ENCODE measurements around the gene CHRNA4.

Gene CHRNA4

DNA sequence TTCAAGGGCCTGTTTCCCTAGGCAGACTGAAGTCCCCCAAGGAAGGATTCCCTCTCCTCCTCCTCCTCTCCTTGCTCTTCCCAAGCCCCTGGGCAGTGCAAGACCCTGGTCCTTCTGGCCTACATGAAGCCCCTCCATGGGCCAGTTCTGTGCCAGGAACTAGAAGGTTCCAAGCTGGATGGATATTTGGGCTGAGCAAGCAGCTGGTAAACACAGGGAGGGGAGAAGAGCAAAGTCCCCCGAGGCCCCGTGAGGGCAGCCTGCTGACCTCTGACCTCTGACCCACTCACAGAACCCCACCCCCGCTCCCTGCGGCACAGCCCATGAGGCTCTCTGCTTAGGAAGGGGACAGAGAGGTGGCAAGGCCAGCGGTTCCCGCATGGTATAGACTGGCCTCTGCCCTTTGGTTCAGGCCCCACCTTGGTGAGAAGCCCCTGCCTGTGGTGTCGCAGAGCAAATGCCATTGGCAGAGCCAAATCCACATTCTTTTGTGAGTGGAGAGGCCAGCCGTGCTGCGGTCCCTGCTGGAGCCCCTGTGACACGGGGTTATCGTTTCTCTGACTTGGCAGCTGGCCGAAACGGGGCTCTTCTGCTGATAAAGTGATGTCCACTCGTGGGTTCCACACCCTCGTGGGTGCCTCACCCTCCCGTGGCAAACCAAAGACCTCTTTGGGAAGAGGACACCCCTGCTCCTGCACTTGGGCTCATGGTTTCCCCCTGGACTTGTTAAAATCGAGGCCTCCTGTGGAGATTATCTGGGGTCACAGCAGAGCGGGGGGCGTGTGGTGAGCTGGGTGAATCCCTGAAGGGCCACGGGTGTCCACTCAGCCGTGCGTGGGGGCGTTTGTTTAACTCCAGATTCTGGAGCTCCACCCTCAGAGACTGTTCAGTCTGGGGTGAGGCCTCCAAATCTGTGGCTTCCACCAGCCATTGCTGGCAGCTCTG is 2.1 kb upstream of the CHRNA4 start:
- DNase-seq (ENCODE audit: low read depth): no peak

DNA sequence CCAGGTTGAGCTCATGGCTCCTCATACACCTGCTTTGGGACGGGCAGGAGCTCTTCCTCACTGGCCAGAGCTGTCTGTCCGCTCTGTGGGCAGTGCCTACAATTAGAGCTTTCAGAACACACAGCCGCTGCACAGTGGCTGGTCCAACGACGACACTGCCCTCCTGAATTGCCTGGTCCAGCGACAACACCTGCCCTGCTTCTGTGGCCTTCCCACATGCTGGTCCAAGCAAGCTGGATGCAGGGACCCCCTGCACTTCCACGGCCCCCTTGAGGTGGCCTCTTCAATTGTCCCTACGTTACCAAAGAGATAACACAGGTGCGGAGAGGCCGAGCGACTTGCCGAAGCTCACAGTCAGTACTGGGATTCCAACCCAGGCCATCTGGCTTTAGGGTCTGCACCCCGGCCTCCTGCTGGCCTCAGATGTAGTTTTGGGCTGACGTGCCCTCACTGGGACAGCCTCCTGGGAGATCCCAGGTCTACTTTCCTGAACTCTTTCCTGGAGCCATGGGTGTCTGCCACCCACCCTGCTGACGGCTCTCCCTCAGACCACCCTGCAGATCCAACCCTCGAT is 1.4 kb upstream of the CHRNA4 start:
- DNase-seq (ENCODE audit: low read depth): no peak

DNA sequence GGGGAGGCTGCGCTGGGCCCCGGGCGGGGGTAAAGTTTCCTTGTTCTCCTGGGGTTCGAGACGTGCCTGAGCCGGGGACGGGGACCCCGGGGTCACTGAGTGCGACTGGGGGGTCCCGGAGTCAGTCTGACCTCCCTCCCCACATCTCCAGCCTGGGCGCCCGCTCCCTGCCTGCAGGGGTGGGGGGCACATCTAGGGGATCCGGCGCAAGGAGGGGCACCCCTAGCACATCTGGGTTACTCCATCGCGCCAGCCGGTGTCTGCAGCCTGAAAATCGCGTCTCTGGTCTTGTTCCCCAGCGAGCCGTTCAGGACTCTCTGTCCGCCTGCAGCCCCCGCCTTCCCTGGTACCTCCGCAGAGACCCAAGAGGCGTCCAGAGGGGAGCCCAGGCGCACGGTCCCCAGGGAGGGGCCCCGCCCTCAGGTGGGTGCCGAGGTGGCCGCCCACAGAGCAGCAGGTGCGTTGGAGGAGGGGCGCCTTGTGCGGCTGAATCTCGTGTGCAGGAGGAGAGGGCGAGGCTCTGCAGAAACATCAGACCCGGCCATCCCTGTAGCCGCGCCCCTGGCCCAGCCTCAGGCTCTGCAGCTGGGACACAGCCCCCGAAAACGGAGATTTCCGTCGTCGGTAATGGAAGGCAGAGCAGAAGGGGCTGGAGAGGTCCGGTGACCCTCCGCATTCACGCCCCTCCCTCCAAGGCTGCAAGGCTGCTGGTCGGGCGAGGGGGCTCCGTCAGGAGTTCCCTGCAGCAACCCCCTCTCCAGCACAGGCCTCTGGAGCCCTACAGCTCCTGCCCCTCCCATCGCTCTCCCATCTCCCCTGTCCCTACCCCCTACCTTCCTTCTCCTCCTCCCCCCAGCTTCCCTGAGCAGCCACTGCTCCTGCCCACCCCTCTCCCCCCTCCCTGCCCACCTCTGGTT is 628 bp upstream of the CHRNA4 start:
- no peak for DNase-seq (ENCODE audit: low read depth)

DNA sequence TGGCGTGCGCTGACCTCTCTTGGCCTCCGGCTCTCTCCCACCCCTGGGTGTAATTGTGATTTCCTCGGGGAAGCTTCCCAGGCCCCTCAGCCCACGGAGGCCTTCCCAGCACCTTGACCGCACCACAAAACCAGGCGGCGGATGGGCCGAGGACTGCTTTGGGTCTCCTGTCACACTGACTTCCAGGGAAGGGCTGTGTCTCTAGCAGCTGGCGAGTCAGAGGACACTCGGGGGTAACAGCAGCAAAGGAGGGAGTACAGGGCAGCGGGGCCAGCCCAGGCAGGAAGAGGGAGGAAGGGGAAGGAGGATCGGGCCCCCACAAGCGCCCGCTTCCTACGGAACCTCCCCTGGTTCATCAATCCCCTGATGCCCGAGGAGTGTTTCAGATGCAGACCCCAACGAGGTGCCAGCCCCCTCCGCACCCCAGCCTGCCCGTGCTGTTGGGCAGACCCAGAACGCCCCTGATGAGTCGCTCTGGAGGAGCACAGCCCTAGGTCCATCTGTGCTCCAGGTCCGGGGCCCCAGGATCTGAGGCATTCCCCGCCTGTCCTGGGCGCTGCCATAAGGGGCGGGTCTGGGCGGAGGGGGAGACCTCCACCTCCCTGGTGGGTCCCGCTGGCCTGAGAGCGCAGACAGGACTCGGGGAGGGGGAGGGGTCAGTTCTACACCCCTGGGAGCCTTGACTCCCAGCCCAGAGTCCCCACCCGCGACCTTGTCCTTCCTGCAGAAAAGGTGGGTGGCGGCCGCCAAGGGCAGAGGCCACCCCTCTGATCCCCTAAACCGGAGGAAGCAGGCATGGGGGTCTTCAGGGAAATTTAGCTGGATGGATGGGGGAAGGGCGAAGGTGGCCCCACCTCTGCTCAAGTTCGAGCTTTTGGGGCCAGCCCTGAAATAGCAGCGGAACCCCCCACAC is 956 bp downstream of the CHRNA4 start:
- no peak for DNase-seq (ENCODE audit: low read depth)

DNA sequence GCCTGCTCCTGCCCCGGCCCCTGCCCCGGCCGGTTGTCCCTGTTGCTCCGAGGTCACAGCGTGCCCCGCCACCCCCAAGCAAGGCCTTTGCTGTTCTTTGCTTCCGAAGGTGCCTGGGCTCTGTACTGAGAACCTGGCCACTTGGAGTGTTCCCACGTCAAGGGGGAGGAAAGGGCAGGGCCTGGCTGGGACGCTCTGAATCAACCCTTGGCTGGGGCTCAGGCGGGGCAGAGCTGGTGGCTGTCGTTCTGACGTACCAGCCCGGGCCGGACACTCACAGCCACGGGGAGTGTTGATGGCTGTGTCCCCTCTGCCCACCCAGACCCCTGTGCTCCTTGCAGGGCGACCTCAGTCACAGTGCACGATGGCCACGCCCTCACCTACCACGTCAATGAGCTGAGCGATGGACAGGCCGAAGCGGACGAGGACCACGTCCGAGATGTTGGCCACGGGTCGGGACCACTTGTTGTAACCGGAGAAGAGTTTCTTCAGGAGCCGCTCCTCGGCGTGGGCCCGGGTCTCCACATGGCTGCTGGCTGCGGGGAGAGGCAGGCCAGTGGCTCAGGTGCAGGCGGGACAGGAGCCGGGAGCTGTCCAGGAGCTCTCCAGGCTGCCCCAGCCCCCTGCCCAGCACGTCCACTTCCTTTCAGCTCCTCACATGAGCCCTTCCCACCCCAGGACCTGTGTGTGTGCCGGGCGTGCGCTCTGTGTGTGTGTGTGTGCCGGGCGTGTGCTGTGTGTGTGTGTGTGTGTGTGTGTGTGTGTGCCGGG is 1.8 kb downstream of the CHRNA4 start:
- no peak for DNase-seq (ENCODE audit: low read depth)

DNA sequence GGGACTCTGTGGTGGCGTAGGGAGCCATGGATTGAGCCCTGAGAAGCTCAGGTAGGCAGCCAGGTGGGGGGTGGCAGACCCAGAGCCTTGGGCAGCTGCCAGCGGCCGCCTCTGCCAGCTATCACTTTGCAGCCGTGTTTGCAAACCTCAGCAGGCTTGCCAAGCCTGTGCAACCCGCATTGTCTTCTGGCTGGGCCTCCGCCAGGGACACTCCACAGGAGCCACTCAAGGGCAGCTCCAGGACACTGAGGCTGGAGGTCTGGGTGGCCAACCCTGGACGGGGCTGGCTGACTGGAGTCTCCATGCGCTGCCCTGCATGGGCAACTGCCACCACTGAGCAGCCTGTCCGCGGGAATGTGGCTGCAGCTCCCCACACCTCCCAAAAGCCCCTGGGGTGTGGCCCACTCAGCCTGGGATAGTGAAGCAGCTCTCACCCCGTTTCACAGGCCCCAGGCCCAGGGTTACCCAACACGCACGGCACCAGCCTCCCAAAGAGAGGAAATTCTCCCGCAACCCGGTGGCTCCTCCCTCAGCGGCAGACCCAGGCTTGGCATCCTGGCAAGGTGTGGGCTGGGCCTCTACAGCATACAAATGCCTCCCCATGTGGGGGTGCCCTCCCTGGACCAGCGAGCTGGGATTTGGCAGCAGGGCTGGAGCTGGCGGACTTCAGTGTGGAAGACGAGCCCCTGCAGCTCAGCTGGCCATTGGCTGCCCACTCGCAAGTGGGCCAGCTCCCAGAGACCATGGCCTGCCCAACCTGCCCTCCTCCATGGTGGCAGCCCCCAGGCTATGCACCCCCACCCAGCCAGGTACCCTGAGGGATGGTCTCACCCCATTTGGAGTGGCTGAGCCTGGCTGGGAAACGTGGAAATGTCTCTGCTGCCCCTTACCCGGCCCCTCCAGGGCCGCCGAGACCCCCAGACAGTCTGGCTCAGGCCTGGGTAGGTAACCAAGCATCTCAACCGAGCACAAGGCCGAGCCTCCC is 2.9 kb downstream of the CHRNA4 start:
- DNase-seq (ENCODE audit: low read depth): no peak

DNA sequence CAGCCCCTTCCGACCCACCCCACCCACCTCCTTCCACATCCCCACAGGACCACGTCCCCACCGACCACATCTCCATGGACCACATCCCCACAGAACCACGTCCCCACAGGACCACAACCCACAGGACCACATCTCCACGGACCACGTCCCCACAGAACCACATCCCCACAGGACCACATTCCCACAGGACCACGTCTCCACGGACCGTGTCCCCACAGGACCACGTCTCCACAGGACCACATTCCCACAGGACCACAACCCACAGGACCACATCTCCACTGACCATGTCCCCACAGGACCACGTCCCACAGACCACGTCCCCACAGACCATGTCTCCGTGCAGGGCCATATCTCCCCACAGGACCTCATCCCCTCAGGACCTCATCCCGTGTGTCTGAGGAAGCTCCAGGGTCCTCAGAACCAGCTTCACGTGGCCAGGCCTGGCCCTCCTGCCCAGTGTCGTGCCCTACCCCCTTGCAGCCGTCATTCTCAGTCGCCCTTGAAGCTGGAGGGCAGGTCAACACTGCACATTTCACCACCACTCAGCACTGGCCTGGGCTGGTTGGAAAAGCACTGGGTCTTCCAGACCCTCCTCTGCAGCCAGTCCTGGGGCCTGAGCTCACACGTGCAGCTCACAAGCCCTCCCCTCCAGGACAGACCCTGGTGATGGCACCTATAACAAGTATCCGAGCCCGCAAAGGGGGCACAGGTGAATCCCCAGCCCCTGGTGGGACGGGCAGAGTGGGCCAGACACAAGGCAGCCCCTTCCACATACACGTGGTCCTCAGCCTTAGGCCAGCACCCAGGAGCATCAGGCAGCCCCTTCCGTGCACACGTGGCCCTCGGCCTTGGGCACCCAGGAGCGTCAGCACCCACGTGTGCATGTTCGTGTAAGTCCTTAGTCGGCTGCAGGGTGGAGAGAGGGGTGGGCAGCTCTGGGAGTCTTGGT is 3.9 kb downstream of the CHRNA4 start:
- DNase-seq (ENCODE audit: low read depth): no peak

DNA sequence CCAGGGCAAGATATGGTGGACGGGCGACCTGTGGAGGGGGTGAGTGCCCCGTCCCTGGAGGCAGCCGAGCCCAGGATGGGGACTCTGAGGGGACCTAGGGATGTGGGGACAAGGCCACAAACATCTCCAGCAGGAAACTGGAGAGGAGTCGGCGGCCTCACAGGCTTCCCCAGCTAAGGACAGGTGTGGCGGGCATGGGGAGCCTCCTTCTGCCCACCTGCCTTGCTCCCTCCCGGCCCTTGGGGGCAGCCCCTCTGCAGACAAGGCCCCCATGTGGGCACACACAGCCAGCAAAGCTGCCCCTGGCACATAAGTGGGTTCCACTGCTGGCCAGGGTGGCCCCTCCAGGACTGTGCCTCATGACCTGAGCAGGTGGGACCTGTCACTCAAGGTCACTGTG is 4.6 kb downstream of the CHRNA4 start:
- no peak for DNase-seq (ENCODE audit: low read depth)

DNA sequence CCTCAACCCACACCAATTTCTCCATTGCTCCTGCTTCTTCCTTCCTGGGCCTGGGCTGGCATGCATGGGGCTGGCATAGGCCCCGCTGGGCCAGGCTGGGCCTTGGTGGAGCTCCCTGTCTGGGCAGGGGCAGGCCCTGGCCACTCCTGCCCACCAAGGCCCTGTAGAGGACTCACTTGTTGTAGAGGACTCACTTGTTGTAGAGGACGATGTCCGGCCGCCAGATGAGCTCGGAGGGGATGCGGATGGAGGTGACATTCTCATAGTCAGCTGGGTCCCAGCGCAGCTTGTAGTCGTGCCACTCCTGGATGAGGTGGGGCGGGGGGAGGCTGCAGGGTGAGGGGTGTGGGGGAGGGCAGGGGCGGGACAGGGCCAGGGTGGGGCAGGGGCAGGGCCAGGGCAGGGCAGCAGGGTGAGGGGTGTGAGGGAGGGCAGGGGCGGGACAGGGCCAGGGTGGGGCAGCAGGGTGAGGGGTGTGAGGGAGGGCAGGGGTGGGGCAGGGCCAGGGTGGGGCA is 5.3 kb downstream of the CHRNA4 start:
- DNase-seq (ENCODE audit: low read depth): no peak

DNA sequence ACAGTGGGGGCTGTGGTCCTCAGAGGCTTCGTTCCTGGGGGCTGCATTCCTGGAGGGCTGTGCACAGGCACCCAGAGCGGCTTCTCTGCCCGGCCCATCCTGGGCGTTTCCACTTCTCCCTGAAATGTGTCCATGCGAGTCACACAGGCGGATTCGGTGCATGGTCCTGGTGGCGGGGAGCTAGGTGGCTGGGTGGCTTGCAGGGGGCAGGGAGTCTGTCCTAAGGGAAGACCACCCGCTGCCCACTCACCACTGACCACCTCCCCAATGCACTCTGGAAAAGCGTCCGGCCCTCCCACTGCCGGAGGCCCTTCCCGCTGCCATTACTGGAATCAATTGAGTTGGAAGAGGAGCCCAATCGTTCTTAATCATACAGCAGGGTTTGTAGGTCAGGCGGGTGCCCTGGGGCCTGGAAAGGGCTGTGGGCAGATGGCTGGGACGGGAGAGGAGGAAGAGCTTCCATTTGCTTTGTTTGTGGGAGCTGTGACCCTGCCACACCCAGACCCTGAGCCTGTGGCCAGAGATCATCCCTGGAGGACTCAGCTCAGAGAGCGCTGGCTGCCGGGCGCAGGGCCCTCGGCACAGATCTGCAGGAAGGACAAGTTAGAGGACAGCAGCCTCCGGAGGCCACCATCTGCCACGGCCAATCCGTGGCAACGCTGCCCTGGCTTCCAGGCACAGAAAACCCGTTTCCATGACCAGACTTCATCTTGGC is 6.4 kb downstream of the CHRNA4 start:
- DNase-seq (ENCODE audit: low read depth): no peak

DNA sequence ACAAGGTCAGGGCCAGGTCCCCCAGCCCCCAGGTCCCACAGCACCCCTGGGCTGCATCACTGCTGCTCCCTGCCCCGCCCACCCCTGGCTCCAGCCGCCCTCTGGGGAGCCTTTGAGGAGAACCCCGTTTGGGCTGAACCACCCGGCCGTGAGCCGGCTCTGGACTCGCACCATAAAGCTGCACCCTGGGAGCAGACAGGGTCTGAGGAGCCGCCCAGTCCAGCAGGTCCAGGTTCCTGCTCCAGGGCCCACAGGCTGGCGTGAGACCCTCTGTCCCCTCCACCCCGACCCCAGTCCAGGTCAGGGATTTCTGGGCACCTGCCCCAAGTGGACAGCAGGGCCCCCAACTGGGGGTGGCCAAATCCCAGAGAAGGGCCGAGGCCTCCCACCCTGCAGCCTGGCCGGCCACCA is 8.3 kb downstream of the CHRNA4 start:
- DNase-seq (ENCODE audit: low read depth): no peak

DNA sequence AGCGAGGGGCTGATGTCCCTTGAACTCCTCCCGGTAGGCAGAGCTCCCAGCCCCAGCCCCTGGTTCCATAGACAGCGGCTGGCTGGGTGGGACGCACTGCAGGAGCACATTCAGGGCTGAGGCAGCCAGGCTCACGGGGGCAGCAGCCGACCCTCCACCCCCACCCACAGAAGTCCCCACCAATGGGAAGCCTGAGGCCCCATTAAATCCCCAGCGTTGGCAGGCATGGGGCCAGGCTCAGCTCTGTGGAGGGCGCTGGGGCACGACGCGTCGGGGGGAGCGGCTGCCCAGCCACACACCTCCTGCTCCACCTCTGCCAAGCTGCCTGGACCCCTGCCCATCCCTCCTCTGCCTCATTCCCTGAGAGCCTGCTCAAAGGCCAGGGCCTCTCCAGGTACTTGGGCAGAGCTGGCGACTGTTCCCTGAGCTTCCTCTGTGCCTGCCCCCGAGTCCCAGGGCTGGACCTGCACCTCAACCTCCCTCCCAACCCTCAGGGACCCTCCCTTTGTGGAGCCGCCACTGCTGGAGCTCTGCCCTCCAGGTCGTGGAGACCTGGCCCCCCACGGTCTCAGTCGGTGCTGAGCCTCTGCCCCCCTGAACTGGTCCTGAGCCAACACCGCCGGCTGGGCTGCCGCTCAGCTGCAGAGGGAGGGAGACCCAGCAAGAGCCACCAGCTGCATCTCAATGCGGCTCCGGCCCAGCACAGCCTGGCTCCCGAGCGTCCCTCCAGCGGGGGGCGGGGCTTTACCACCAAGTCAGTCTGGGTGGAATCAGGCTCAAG is 9.1 kb downstream of the CHRNA4 start:
- no peak for DNase-seq (ENCODE audit: low read depth)

DNA sequence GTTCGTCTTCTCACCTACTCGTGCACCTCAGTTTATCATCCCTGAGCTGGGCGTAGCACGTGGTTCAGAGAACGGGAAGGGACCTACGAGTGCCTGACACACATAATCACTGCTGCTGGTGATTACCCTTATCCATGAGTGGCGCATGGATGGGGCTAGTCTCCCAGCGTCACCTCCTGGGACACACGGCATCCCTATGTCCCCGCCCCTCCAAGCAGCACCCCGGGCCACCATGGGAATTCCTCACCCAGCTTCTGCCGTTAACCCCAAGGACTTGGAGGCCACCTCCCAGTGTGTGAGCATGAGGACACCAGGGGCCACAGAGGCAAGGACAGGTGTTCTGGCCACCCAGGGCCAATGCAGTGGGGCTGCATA is 9.8 kb downstream of the CHRNA4 start:
- no peak for DNase-seq (ENCODE audit: low read depth)

DNA sequence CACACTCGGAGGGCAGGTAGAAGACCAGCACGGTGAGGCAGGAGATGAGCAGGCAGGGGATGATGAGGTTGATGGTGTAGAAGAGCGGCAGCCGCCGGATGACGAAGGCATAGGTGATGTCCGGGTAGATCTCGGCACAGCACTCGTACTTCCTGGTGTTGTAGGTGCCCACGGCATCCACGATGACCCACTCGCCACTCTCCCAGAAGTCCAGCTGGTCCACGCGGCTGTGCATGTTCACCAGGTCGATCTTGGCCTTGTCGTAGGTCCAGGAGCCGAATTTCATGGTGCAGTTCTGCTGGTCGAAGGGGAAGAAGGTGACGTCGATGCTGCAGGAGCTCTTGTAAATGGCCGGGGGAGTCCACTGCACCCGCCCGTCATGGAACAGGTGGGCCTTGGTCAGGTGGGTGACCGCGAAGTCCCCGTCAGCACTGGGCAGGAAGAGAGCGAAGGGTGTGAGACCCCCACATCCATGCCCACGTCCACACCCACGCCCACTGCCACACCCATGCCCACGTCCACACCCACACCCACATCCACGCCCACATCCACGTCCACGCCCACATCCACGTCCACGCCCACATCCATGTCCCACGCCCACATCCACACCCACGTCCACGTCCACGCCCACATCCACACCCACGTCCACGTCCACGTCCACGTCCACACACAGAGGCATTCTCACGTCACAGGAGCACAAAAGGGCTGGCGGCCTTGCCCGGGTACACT is 10.4 kb downstream of the CHRNA4 start:
- no peak for DNase-seq (ENCODE audit: low read depth)

DNA sequence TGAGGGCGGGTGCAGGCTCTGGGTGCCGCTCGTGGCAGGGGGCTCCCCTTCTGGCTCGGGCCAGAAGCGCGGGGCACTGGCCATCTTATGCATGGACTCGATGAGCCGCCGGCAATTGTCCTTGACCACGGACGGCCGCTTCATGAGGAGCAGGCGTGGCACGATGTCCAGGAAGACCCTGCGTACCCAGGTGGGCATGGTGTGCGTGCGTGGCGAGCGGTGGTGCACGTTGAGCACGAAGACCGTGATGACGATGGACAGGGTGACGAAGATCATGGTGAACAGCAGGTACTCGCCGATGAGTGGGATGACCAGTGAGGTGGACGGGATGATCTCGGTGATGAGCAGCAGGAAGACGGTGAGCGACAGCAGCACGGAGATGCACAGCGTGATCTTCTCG is 11.0 kb downstream of the CHRNA4 start:
- DNase-seq (ENCODE audit: low read depth): no peak

DNA sequence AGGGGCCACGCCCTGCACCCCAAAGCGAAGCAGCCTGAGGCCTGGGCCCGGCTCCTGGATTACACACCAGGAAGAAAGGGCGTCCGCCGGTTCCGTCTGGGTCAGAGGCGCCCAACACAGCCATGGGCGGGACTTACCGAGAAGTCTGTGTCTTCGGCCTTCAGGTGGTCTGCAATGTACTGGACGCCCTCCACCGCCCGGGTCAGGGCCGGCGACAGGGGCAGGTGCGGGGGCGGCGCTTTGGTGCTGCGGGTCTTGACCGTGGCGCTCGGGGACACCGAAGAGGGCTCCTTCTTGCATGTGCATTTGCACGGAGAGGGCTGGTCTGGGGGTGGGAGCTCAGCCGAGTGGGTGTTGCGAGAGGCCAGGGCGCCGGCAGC is 11.6 kb downstream of the CHRNA4 start:
- DNase-seq (ENCODE audit: low read depth): no peak
